Endothelial cell of umbilical vein (primary cell): ENCODE data around the gene MAPKBP1. TPM values are rescaled to one million over a fixed set of nuclear protein-coding genes. Genes with fewer than 3 reads are reported as not detected.

Source experiments
- BruUV-seq: library from RNA; stranded (reverse); fragments of 400-500 nt; replicated peaks from 2 replicates; lab custom pipeline; 2021; lab: Mats Ljungman, UMichigan
- CTCF ChIA-PET: fragments of 300-600, 350-600 bp; sonication (Branson Sonifier 250); formaldehyde crosslinking; loops from one replicate; lab custom pipeline; 2021; ENCODE audit warnings: antibody characterized with exemption, inconsistent platforms; lab: Charles Lee
- POLR2A ChIA-PET: fragments of 300-600, 350-600 bp; sonication (Branson Sonifier 250); formaldehyde crosslinking; loops from one replicate; lab custom pipeline; 2021; ENCODE audit warnings: antibody characterized with exemption, inconsistent platforms; lab: Charles Lee
- DNase-seq: peaks from one replicate; pipeline ENCODE4 v3.0.0-alpha.2; 2011; ENCODE audit warnings: low read depth, low spot score
- FAIRE-seq: peaks from 2 replicates; lab custom pipeline; 2011; peaks lifted over from hg19 to GRCh38; lab: Jason Lieb, UNC
- H2AFZ ChIP-seq: 2 replicates; pipeline ENCODE4 v1.6.0; 2012; ENCODE audit warnings: low read depth, low read length, control low read depth, inconsistent platforms
- H3K27ac ChIP-seq: 2 replicates; pipeline ENCODE4 v1.5.1; 2011; ENCODE audit warnings: low read depth, mild to moderate bottlenecking, control low read depth, low read length, moderate library complexity; ENCODE audit not compliant: insufficient read depth
- H3K27me3 ChIP-seq, 2 experiments: 2 replicates each; pipeline versions ENCODE4 v1.6.0 to v1.6.1; 2011; ENCODE audit warnings: low read length in 2 of 2, mixed read lengths in 1 of 2; ENCODE audit not compliant: control insufficient read depth in 2 of 2, insufficient read depth in 2 of 2
- H3K36me3 ChIP-seq, 2 experiments: 2 replicates in 1 of 2; 3 replicates in 1 of 2; pipeline ENCODE4 v1.5.1; 2011; ENCODE audit warnings: low read length in 2 of 2, mild to moderate bottlenecking in 1 of 2, moderate library complexity in 1 of 2; ENCODE audit not compliant: control insufficient read depth in 2 of 2, insufficient read depth in 2 of 2; ENCODE audit errors: extremely low read depth in 1 of 2
- H3K4me1 ChIP-seq: 3 replicates; pipeline ENCODE4 v1.5.1; 2011; ENCODE audit warnings: mild to moderate bottlenecking, low read length; ENCODE audit not compliant: control insufficient read depth, insufficient read depth; ENCODE audit errors: extremely low read depth
- H3K4me2 ChIP-seq: 2 replicates; pipeline ENCODE4 v1.6.1; 2011; ENCODE audit warnings: low read length, control low read depth, mixed read lengths; ENCODE audit not compliant: insufficient read depth
- H3K4me3 ChIP-seq, 3 experiments: fragments of 200-600 bp in 1 of 3; sonication (generic), shearing (Covaris generic) in 1 of 3; replicated peaks in 1 of 3; 2 replicates each; pipeline ENCODE4 v1.5.1; 2011 to 2016; ENCODE audit warnings: control low read depth in 3 of 3, low read length in 3 of 3, mild to moderate bottlenecking in 2 of 3, inconsistent platforms in 1 of 3, low read depth in 1 of 3, moderate library complexity in 1 of 3; ENCODE audit not compliant: insufficient read depth in 1 of 3
- H3K79me2 ChIP-seq: 2 replicates; pipeline ENCODE4 v1.6.0; 2012; ENCODE audit warnings: low read length, inconsistent platforms; ENCODE audit not compliant: control insufficient read depth, insufficient read depth
- H3K9ac ChIP-seq: replicated peaks from 2 replicates; pipeline ENCODE3; 2011; ENCODE audit warnings: low read length, control low read depth; ENCODE audit not compliant: insufficient read depth; ENCODE audit errors: extremely low read depth
- H3K9me1 ChIP-seq: replicated peaks from 3 replicates; pipeline ENCODE4 v1.6.0; 2011; ENCODE audit warnings: mild to moderate bottlenecking, low read length; ENCODE audit not compliant: control insufficient read depth, insufficient read depth; ENCODE audit errors: extremely low read depth
- H3K9me3 ChIP-seq: replicated peaks from 2 replicates; pipeline ENCODE4 v1.5.1; 2012; ENCODE audit warnings: low read length, inconsistent platforms; ENCODE audit not compliant: control insufficient read depth, insufficient read depth
- H4K20me1 ChIP-seq: replicated peaks from 2 replicates; pipeline ENCODE3; 2011; ENCODE audit warnings: mild to moderate bottlenecking, low read length; ENCODE audit not compliant: control insufficient read depth, insufficient read depth; ENCODE audit errors: extremely low read depth
- CTCF ChIP-seq, 2 donors: IDR thresholded peaks; 1 replicate in 1 of 2; 2 replicates in 1 of 2; pipeline ENCODE4 v1.5.1; 2011; ENCODE audit warnings: low read length in 2 of 2, mild to moderate bottlenecking in 2 of 2, moderate library complexity in 2 of 2, control low read depth in 1 of 2, inconsistent platforms in 1 of 2, low read depth in 1 of 2; ENCODE audit not compliant: insufficient read depth in 1 of 2; ENCODE audit errors: extremely low read depth in 1 of 2
- EZH2 ChIP-seq: IDR thresholded peaks from 2 replicates; pipeline ENCODE4 v1.6.1; 2012; ENCODE audit warnings: borderline replicate concordance, low read depth, mild to moderate bottlenecking, moderate library complexity, low read length, inconsistent platforms; ENCODE audit not compliant: severe bottlenecking
- FOS ChIP-seq: IDR thresholded peaks from 2 replicates; pipeline ENCODE4 v1.6.1; 2011; ENCODE audit warnings: mild to moderate bottlenecking, low read length, moderate library complexity, borderline replicate concordance; ENCODE audit not compliant: insufficient read depth
- JUN ChIP-seq: IDR thresholded peaks from 2 replicates; pipeline ENCODE4 v1.6.1; 2011; ENCODE audit warnings: borderline replicate concordance, low read depth; ENCODE audit not compliant: insufficient read length, insufficient read depth
- MAX ChIP-seq: IDR thresholded peaks from 2 replicates; pipeline ENCODE4 v1.6.1; 2011; ENCODE audit not compliant: insufficient read depth, insufficient read length
- MYC ChIP-seq: IDR thresholded peaks from one replicate; pipeline ENCODE4 v1.6.1; 2011; ENCODE audit warnings: mild to moderate bottlenecking, low read depth, low read length
- POLR2AphosphoS5 ChIP-seq: IDR thresholded peaks from 2 replicates; pipeline ENCODE4 v1.6.1; 2012; ENCODE audit warnings: low read depth, mild to moderate bottlenecking, control low read depth, low read length, moderate library complexity; ENCODE audit not compliant: insufficient read depth
- dilution Hi-C: fragments of 300-500 bp; cut with MboI; formaldehyde crosslinking; loops from one replicate; pipeline ENCODE4 v1.15.0; 2019; ENCODE audit warnings: low sequenced_read_pairs; ENCODE audit not compliant: extremely low pct_ligation_motif_present
- intact Hi-C: fragments of 100-400 bp; cut with micrococcal nuclease; formaldehyde crosslinking; loops from one replicate; pipeline ENCODE4 v1.10.0; 2022
- polyA plus RNA-seq, 4 experiments: library from polyadenylated mRNA; depleted of rRNA in 3 of 4; stranded (reverse) in 3 of 4; unstranded in 1 of 4; fragments of >200 nt; gene quantifications; 2 replicates each; pipeline versions ENCODE4 v1.2.1 to v1.2.3, GENCODE V29; 2011 to 2012; ENCODE audit warnings: missing spikeins in 1 of 4
- total RNA-seq: library from RNA; stranded (reverse); gene quantifications from 2 replicates; pipeline ENCODE4 v1.2.3, GENCODE V29; 2021

Gene MAPKBP1
- total and polyA plus RNA-seq, 2 donors (not counting 3 experiments of a cell fraction or from before 2014, with no cell fraction given) = 12.3 to 55.8 TPM

- ChIA-PET POLR2A (no interaction called here), CTCF (interaction anchor here (1.1 to 15.9 kb wide), 4 partner anchors 17 to 202 kb away, joined by 3 to 754 read pairs (median 6); partner anchors contain the start of gene MAPKBP1)
- Histone ChIP-seq H3K36me3 (peaks cover 0 to under 1% of the 10 kb centered on the region in 2 experiments), H3K9me1 (no peaks in the 10 kb centered on the region), H4K20me1 (no peaks in the 10 kb centered on the region), H3K27ac (no peak overlapping the region), H3K4me2 (no peak overlapping the region), H3K79me2 (peaks cover 15% of the 10 kb centered on the region), H3K27me3 (no peaks in the 10 kb centered on the region), H3K4me1 (peaks cover 27% of the 10 kb centered on the region), H2AFZ (no peak overlapping the region), H3K4me3 (no peak overlapping the region), H3K9ac (no peak overlapping the region), H3K9me3 (no peaks in the 10 kb centered on the region)
- DNase-seq (no peak), FAIRE-seq (no peak)
- intact Hi-C loops (no loop called here), dilution Hi-C loops (no loop called here)
- TF ChIP-seq EZH2 (no peak), POLR2AphosphoS5 (no peak)
- no TSS peak for BruUV-seq
Measured at GRCh38 chr15:41805711-41806110, 31.4 kb downstream of the MAPKBP1 start.

DNA sequence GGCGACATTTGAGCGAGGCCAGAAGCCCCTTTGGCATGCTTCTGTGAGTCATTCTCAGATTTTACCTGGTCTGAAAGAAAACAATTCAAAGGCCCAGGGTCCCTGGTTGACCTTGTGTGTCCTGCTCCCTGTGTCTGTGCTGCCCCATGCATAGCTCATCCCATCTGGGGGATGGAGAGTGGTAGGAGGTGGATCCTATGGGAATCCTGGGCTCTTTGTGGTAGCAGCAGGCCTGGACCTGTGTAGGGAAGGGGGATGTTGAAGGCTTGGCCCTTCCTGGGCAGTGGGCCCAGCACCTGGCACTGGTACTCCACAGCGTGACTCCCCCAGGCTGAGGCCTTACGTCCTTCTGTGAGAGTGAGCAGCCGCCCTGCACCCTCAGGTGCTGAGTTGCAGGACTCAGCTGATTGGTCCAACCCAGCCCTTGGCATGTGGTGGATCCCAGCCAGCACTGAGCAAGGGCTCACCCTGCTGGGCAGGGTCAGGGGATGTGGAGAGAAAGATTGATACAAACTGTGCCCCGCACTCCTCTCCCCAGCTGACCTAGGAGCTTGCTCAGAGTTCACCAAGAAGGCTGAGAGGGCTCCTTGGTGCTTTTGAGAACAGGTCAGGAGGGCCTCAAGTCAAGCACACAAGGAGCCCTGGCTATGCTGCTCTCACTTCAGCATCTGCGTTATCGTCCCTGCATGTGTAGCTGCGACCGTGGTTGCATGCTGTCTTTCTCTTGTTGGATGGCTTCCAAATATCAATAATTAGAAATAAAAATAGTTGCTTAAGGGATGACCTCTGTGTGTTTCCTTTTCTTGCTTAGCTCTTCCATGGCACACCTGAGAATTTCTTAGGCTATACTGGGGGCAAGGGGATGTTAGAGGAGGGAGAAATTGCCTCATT is 32.3 kb downstream of the MAPKBP1 start:
- H2AFZ ChIP-seq = no peak overlapping the region
- H3K4me3 ChIP-seq = no peak overlapping the region
- CTCF ChIA-PET = interaction anchor here (1.2 to 15.9 kb wide), 2 partner anchors 12 to 31 kb away, joined by 5 to 754 read pairs; partner anchors contain the start of gene MAPKBP1
- no peaks in the 10 kb centered on the region for H3K36me3 ChIP-seq
- no peak overlapping the region for H3K9ac ChIP-seq
- H3K4me1 ChIP-seq = peaks cover 27% of the 10 kb centered on the region
- no TSS peak for BruUV-seq
- H3K4me2 ChIP-seq = no peak overlapping the region
- no peak for DNase-seq
- no peaks in the 10 kb centered on the region for H3K9me1 ChIP-seq
- H4K20me1 ChIP-seq = no peaks in the 10 kb centered on the region
- H3K79me2 ChIP-seq = peaks cover 15% of the 10 kb centered on the region
- TF ChIP-seq EZH2 (no peak), JUN (no peak), MAX (no peak), MYC (no peak), CTCF (IDR thresholded peaks at IDR 0.05; ENCODE audit: extremely low read depth in 1 of 2, insufficient read depth in 1 of 2, low read depth in 1 of 2, low read length in 2 of 2) (no peak), FOS (no peak)
- FAIRE-seq = no peak
- POLR2A ChIA-PET = no interaction called here
- dilution Hi-C loops = no loop called here
- no peaks in the 10 kb centered on the region for H3K27me3 ChIP-seq
- no peaks in the 10 kb centered on the region for H3K9me3 ChIP-seq
- no peak overlapping the region for H3K27ac ChIP-seq
- intact Hi-C loops = no loop called here
